Measurements from ENCODE around the gene PPP2R2C.

The PPP2R2C gene

GRCh38 chr4:6495296-6495590 is 22.8 kb upstream of the PPP2R2C start:
- no peak for DNase-seq (ENCODE audit: low read depth in 1 of 2, low spot score in 1 of 2)
- no peak overlapping the region for H3K27ac ChIP-seq (replicated peaks)
- H3K27me3 ChIP-seq (ENCODE audit: insufficient read depth, poor library complexity, severe bottlenecking), result no peaks in the 10 kb centered on the region
- H3K4me3 ChIP-seq (replicated peaks; ENCODE audit: insufficient read depth, low read length), result no peak overlapping the region
- no peak for TF ChIP-seq REST (IDR thresholded peaks at IDR 0.05; ENCODE audit: insufficient replicate concordance, low read depth)
- TF ChIP-seq SPI1 (IDR thresholded peaks at IDR 0.05; ENCODE audit: borderline replicate concordance, low read depth), result no peak
- TF ChIP-seq POLR2AphosphoS5 (IDR thresholded peaks at IDR 0.05; ENCODE audit: low read depth), result no peak

- Histone ChIP-seq H3K4me3 (replicated peaks; ENCODE audit: insufficient read depth, low read length) (no peak overlapping the region), H3K27me3 (ENCODE audit: insufficient read depth, poor library complexity, severe bottlenecking) (no peaks in the 10 kb centered on the region), H3K27ac (replicated peaks) (no peak overlapping the region)
- DNase-seq (ENCODE audit: low read depth in 1 of 2, low spot score in 1 of 2), result no peak
- no peak for TF ChIP-seq CTCF (IDR thresholded peaks at IDR 0.05; ENCODE audit: insufficient read depth, low read length)
- TF ChIP-seq REST (IDR thresholded peaks at IDR 0.05; ENCODE audit: insufficient replicate concordance, low read depth), result no peak
- no peak for TF ChIP-seq GABPA (IDR thresholded peaks at IDR 0.05; ENCODE audit: low read depth)
- TF ChIP-seq SPI1 (IDR thresholded peaks at IDR 0.05; ENCODE audit: borderline replicate concordance, low read depth), result no peak
- no peak for TF ChIP-seq POLR2AphosphoS5 (IDR thresholded peaks at IDR 0.05; ENCODE audit: low read depth)
Measured at GRCh38 chr4:6494431-6495295, 22.2 kb upstream of the PPP2R2C start.

- no peak overlapping the region for H3K27ac ChIP-seq (replicated peaks)
- no peak for DNase-seq (ENCODE audit: low read depth in 1 of 2, low spot score in 1 of 2)
- no peaks in the 10 kb centered on the region for H3K27me3 ChIP-seq (ENCODE audit: insufficient read depth, poor library complexity, severe bottlenecking)
- no peak overlapping the region for H3K4me3 ChIP-seq (replicated peaks; ENCODE audit: insufficient read depth, low read length)
- TF ChIP-seq POLR2AphosphoS5 (IDR thresholded peaks at IDR 0.05; ENCODE audit: low read depth) (no peak), GABPA (IDR thresholded peaks at IDR 0.05; ENCODE audit: low read depth) (no peak), REST (IDR thresholded peaks at IDR 0.05; ENCODE audit: insufficient replicate concordance, low read depth) (no peak)
Measured at GRCh38 chr4:6493658-6494304, 21.4 kb upstream of the PPP2R2C start.

Measured in HL-60 (cell line).